HG02588 (cell line): ENCODE measurements around the gene HIPK4.
"Not testable (repeated sequence)": the region's sequence is repeated elsewhere in the genome, so short reads cannot be mapped to it uniquely, and the experiment has no call there.

Experiments used
- ATAC-seq: cut with Tn5 transposase; IDR thresholded peaks from one replicate; pipeline ENCODE4 v1.9.1; 2021; ENCODE audit warnings: mild to moderate bottlenecking, moderate library complexity; ENCODE audit not compliant: unreplicated experiment

HIPK4 gene

GRCh38 chr19:40390084-40390742, at the start of gene HIPK4:
HIPK4 (minus strand) TSS chr19:40390181; CDS start chr19:40389902, 279 bp downstream.
- ATAC-seq, result no peak

- ATAC-seq, result no peak
Observed at GRCh38 chr19:40438284-40438683, 48.3 kb upstream of the HIPK4 start.

GRCh38 chr19:40433391-40434216, 43.6 kb upstream of the HIPK4 start:
- ATAC-seq, result peak; percentile 55

GRCh38 chr19:40432760-40433159, 42.8 kb upstream of the HIPK4 start:
- not testable (repeated sequence) for ATAC-seq

GRCh38 chr19:40431698-40432097, 41.7 kb upstream of the HIPK4 start:
- no peak for ATAC-seq

GRCh38 chr19:40430242-40430641, 40.3 kb upstream of the HIPK4 start:
- not testable (repeated sequence) for ATAC-seq

GRCh38 chr19:40428197-40428596, 38.2 kb upstream of the HIPK4 start:
- not testable (repeated sequence) for ATAC-seq

GRCh38 chr19:40425450-40426287, 35.7 kb upstream of the HIPK4 start, which contains the start of gene SERTAD1:
SERTAD1 (minus strand) TSS chr19:40425992; CDS start chr19:40423546, 2,446 bp downstream.
- peak; percentile 77 for ATAC-seq

GRCh38 chr19:40424637-40425449, 34.9 kb upstream of the HIPK4 start:
- no peak for ATAC-seq

- ATAC-seq, result no peak
Observed at GRCh38 chr19:40423938-40424337, 34.0 kb upstream of the HIPK4 start.

GRCh38 chr19:40422748-40423566, 33.0 kb upstream of the HIPK4 start:
- no peak for ATAC-seq

GRCh38 chr19:40421993-40422747, 32.2 kb upstream of the HIPK4 start:
- ATAC-seq, result no peak

- peak; percentile 36 for ATAC-seq
Observed at GRCh38 chr19:40420766-40421765, 31.1 kb upstream of the HIPK4 start.

- no peak for ATAC-seq
Observed at GRCh38 chr19:40420451-40420765, 30.4 kb upstream of the HIPK4 start.

- ATAC-seq, result no peak
Observed at GRCh38 chr19:40419780-40420179, 29.8 kb upstream of the HIPK4 start.

GRCh38 chr19:40419066-40419612, 29.2 kb upstream of the HIPK4 start:
- no peak for ATAC-seq

- ATAC-seq, result no peak
Observed at GRCh38 chr19:40418040-40418439, 28.1 kb upstream of the HIPK4 start.

GRCh38 chr19:40417643-40417981, 27.6 kb upstream of the HIPK4 start:
- no peak for ATAC-seq
